Spinal cord (tissue), 10 donors: Measurements from ENCODE around the gene MECR. TPM values are rescaled to one million over a fixed set of nuclear protein-coding genes. Genes with fewer than 3 reads are reported as not detected.

Experiments
- DNase-seq, 6 donors: peaks; one replicate each; pipeline versions ENCODE4 v3.0.0 to v3.0.0-alpha.2; 2013 to 2015; ENCODE audit warnings: low spot score in 6 of 6, low read depth in 4 of 6
- H3K27ac ChIP-seq: one replicate; pipeline ENCODE4 v1.5.1; 2013; ENCODE audit warnings: low read depth, low read length, control low read depth
- H3K27me3 ChIP-seq: one replicate; pipeline ENCODE4 v1.6.1; 2013; ENCODE audit warnings: low read length; ENCODE audit not compliant: control insufficient read depth, insufficient read depth
- H3K36me3 ChIP-seq: one replicate; pipeline ENCODE4 v1.6.1; 2013; ENCODE audit warnings: low read length; ENCODE audit not compliant: control insufficient read depth, insufficient read depth
- H3K4me1 ChIP-seq: one replicate; pipeline ENCODE4 v1.6.1; 2013; ENCODE audit warnings: low read length; ENCODE audit not compliant: control insufficient read depth, insufficient read depth
- H3K4me3 ChIP-seq: one replicate; pipeline ENCODE4 v1.5.1; 2013; ENCODE audit warnings: low read depth, low read length, control low read depth
- H3K9me3 ChIP-seq: one replicate; pipeline ENCODE4 v1.6.1; 2013; ENCODE audit warnings: low read length; ENCODE audit not compliant: control insufficient read depth, insufficient read depth
- WGBS: methylation state at CpG from one replicate; pipeline ENCODE4 v1.1.5; 2013; ENCODE audit warnings: missing lambda C conversion rate; ENCODE audit not compliant: insufficient coverage; 5-methylcytosine and 5-hydroxymethylcytosine counted together
- polyA plus RNA-seq, 2 donors: library from polyadenylated mRNA; unstranded; fragments of 120-200 nt; gene quantifications; one replicate each; pipeline ENCODE4 v1.2.1, GENCODE V29; 2013; ENCODE audit not compliant: insufficient read length in 2 of 2
- total RNA-seq, 2 donors: library from RNA; depleted of rRNA in 1 of 2; stranded (reverse); fragments of 120-200 nt in 1 of 2; fragments of >200 nt in 1 of 2; gene quantifications; one replicate each; pipeline versions ENCODE4 v1.2.3 to v1.2.4, GENCODE V29; 2013 to 2014
- donor health status: healthy.

The MECR gene
- total and polyA plus RNA-seq, 4 donors: 22.5 to 43.0 (median 32.3) TPM

DNA sequence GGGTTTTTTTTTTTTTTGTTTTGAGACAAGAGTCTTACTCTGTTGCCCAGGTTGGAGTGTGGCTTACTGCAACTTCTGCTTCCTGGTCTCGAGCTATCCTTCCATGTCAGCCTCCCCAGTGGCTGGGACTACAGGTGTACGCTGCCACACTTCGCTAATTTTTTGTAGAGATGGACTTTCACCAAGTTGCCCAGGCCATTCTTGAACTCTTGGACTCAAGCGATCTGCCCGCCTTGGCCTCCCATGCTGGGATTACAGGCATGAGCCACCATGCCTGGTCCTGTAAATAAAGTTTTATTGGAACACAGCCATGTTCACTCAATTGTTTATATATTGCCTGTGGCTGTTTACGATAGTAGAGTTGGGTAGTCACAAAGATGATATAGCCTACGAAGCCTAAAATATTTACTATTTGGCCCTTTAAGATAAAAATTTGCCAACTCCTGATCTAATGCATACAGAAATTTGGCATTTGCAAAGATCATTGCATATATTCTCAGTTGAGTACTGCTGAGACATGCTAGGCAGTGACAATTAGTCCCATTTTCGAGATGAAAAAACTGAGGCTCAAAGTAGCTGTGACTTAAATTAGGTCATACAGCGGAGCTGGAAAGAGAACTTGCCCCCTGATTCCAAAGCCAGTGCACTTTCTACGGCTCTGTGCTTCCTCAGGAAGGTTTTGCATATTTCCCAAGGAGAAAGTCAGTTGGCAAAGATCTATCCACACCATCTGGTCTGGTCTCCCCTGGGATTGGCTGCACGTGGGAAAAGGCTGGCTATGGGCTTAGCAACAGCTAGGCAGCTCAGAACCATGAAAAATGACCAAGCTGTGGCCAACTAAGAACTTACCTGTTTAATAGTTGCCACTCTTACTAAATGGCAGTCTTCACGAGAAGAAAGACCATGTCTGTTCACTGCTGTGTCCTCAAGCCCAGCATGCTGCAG lies 19.4 kb downstream of the MECR start:
- H3K27me3 ChIP-seq: no peaks in the 10 kb centered on the region
- no peak overlapping the region for H3K4me3 ChIP-seq
- H3K36me3 ChIP-seq: peaks cover 47% of the 10 kb centered on the region
- DNase-seq: peak in 2 of 6 donors; percentile 15 to 45
- 85% methylated on average over 10 of the region's 12 CpGs for WGBS
- no peaks in the 10 kb centered on the region for H3K9me3 ChIP-seq
- H3K4me1 ChIP-seq: no peaks in the 10 kb centered on the region
- H3K27ac ChIP-seq: no peak overlapping the region

DNA sequence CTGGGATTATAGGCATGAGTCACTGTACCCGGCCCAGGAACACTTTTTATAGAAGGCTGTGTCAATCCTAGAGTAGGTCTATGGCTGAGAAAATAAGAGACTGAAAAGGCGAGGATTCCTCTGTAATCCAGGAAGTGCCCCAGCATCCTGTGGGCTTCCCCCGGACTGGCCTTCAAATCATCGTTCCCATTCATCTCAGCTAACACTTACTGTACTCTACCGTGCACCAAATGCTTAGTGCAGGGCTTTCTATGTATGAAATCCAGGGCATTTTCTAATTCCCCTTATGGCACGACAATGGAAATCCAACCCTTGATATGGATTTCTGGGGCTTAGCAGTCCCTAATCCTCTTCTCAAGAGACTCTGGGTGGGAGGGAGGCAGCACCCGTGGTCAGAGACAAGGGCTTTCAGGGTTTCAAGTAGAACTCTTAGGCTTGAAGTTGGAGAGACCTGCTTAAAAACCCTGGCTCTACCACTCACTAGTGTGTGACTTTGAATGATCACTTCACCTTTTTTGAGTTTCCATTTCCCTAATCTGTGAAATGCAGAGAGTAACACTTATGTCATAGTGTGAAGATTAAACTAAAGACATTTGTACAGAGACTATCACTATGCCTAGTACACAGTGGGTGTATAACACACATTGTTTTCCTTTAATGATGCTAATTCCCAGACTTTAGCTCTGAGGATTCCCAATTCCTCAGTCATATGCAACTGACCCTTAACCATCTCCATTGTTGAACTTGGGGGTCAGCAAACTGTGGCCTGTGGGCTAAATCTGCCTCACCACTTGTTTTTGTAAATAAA lies 20.3 kb downstream of the MECR start:
- Histone ChIP-seq H3K4me1 (no peaks in the 10 kb centered on the region), H3K36me3 (peaks cover 51% of the 10 kb centered on the region), H3K27me3 (no peaks in the 10 kb centered on the region), H3K9me3 (no peaks in the 10 kb centered on the region), H3K4me3 (no peak overlapping the region), H3K27ac (no peak overlapping the region)
- DNase-seq: no peak
- WGBS: 100% methylated on average over 4 of the region's 7 CpGs

- 90% methylated on average over 4 of the region's 5 CpGs for WGBS
- Histone ChIP-seq H3K27ac (no peak overlapping the region), H3K4me1 (no peaks in the 10 kb centered on the region), H3K9me3 (no peaks in the 10 kb centered on the region), H3K27me3 (no peaks in the 10 kb centered on the region), H3K36me3 (peaks cover 52% of the 10 kb centered on the region), H3K4me3 (no peak overlapping the region)
- no peak for DNase-seq
These were observed 21.6 kb downstream of the MECR start for GRCh38 chr1:29209173-29209572.

GRCh38 chr1:29208442-29208841 lies 22.3 kb downstream of the MECR start:
- H3K4me1 ChIP-seq: no peaks in the 10 kb centered on the region
- 80% methylated on average over 1 of the region's 4 CpGs for WGBS

GRCh38 chr1:29202584-29203340 lies 28.0 kb downstream of the MECR start:
- Histone ChIP-seq H3K27ac (peak overlapping the region; percentile 76), H3K9me3 (no peaks in the 10 kb centered on the region), H3K27me3 (no peaks in the 10 kb centered on the region), H3K4me3 (no peak overlapping the region), H3K4me1 (no peaks in the 10 kb centered on the region), H3K36me3 (peaks cover 73% of the 10 kb centered on the region)
- WGBS: 24% methylated on average over 12 of the region's 14 CpGs
- DNase-seq: peak; percentile 76 to 96 (median 86)

More at GRCh38 chr1:29208442-29208841, 22.3 kb downstream of the MECR start:
- no peak overlapping the region for H3K4me3 ChIP-seq
- H3K27ac ChIP-seq: no peak overlapping the region
- no peak for DNase-seq
- no peaks in the 10 kb centered on the region for H3K9me3 ChIP-seq
- H3K27me3 ChIP-seq: no peaks in the 10 kb centered on the region
- H3K36me3 ChIP-seq: peaks cover 55% of the 10 kb centered on the region

- Histone ChIP-seq H3K4me3 (no peak overlapping the region), H3K27me3 (no peaks in the 10 kb centered on the region), H3K4me1 (no peaks in the 10 kb centered on the region), H3K36me3 (peaks cover 75% of the 10 kb centered on the region), H3K27ac (no peak overlapping the region), H3K9me3 (no peaks in the 10 kb centered on the region)
- WGBS: 91% methylated on average over 1 of the region's 1 CpG
- DNase-seq: no peak
These were observed 28.7 kb downstream of the MECR start for GRCh38 chr1:29202053-29202452.

DNA sequence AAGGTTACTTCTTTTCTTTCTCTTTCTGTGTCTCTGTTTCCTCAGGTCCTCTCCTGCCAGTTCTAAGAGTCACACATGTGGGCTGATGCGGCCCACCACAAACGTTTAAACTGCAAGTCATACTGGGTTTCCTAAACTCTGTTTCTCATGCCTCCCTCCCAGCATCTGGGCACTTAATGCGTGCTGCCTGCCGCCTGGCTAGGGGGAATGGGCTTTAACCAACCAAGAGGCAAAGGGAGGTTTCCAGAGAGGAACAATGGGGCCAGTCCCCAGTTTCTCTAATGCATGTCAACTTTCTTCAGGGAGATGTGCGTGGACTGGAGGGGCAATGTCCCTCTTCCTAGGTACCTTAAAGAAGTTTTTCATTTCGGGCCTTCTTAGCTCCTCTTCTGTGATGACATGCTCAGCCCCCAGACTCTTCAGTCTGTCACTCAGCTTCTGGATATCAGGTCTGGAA lies 29.1 kb downstream of the MECR start:
- Histone ChIP-seq H3K4me1 (no peaks in the 10 kb centered on the region), H3K36me3 (peaks cover 74% of the 10 kb centered on the region)

GRCh38 chr1:29200906-29201594 lies 29.7 kb downstream of the MECR start:
- WGBS: 94% methylated on average over 4 of the region's 5 CpGs
- DNase-seq: no peak
- Histone ChIP-seq H3K9me3 (no peaks in the 10 kb centered on the region), H3K27me3 (no peaks in the 10 kb centered on the region), H3K4me3 (no peak overlapping the region), H3K4me1 (peaks cover 5% of the 10 kb centered on the region), H3K36me3 (peaks cover 72% of the 10 kb centered on the region), H3K27ac (no peak overlapping the region)

More for the DNA sequence above, 29.1 kb downstream of the MECR start:
- no peaks in the 10 kb centered on the region for H3K27me3 ChIP-seq
- H3K4me3 ChIP-seq: no peak overlapping the region
- H3K9me3 ChIP-seq: no peaks in the 10 kb centered on the region
- no peak for DNase-seq
- H3K27ac ChIP-seq: no peak overlapping the region
- WGBS: 97% methylated on average over 6 of the region's 6 CpGs

GRCh38 chr1:29197993-29198392 lies 32.7 kb downstream of the MECR start:
- Histone ChIP-seq H3K36me3 (peaks cover 78% of the 10 kb centered on the region), H3K4me3 (no peak overlapping the region), H3K27me3 (no peaks in the 10 kb centered on the region), H3K27ac (no peak overlapping the region), H3K4me1 (peaks cover 10% of the 10 kb centered on the region), H3K9me3 (no peaks in the 10 kb centered on the region)
- no peak for DNase-seq
- WGBS: 93% methylated on average over 12 of the region's 12 CpGs
